ENCODE results near the gene CHST7.

- TF ChIP-seq CTCF (IDR thresholded peaks at IDR 0.05) (no peak), ZFX (IDR thresholded peaks at IDR 0.05; ENCODE audit: borderline replicate concordance) (no peak)
Measured at GRCh38 chrX:46634577-46634976, 61.0 kb downstream of the CHST7 start.
